IMR-90 (cell line): ENCODE data around the gene PAX5. TPM values are rescaled to one million over a fixed set of nuclear protein-coding genes. Genes with fewer than 3 reads are reported as not detected.

ENCODE experiments used
- ATAC-seq: fragments of 200-7000 bp; cut with Tn5 transposase; 2 replicates; pipeline ENCODE4 v1.9.1; 2020; ENCODE audit warnings: low read depth, mild to moderate bottlenecking, moderate library complexity
- BruUV-seq: library from RNA; stranded (reverse); fragments of 400-500 nt; replicated peaks from 2 replicates; lab custom pipeline; 2021; lab: Mats Ljungman, UMichigan
- CTCF ChIA-PET: fragments of 300-600 bp; formaldehyde crosslinking; extraction: SDS; loops from one replicate; lab custom pipeline; 2021; ENCODE audit warnings: antibody characterized with exemption; lab: Yijun Ruan, JAX
- POLR2A ChIA-PET: fragments of 300-600 bp; sonication (Branson Sonifier 250); formaldehyde crosslinking; loops from one replicate; lab custom pipeline; 2022; ENCODE audit warnings: antibody characterized with exemption; ENCODE audit not compliant: unreplicated experiment; lab: Charles Lee
- DNase-seq: peaks from one replicate; pipeline ENCODE4 v3.0.0; 2013
- H2AFZ ChIP-seq: replicated peaks from 2 replicates; pipeline ENCODE3; 2013; ENCODE audit warnings: low read length, mild to moderate bottlenecking; ENCODE audit not compliant: poor library complexity
- H2AK5ac ChIP-seq: 2 replicates; pipeline ENCODE4 v1.6.1; 2013; ENCODE audit warnings: low read depth, low read length, inconsistent platforms
- H2AK9ac ChIP-seq: replicated peaks from 2 replicates; pipeline ENCODE3; 2013; ENCODE audit warnings: mild to moderate bottlenecking, low read depth, low read length, moderate library complexity; ENCODE audit not compliant: poor library complexity
- H2BK120ac ChIP-seq: 2 replicates; pipeline ENCODE4 v1.6.1; 2013; ENCODE audit warnings: low read depth, low read length, inconsistent platforms
- H2BK15ac ChIP-seq: 3 replicates; pipeline ENCODE4 v1.6.1; 2013; ENCODE audit warnings: low read depth, low read length, inconsistent platforms
- H2BK20ac ChIP-seq: 2 replicates; pipeline ENCODE4 v1.6.1; 2013; ENCODE audit warnings: low read depth, mild to moderate bottlenecking, inconsistent platforms, low read length, moderate library complexity
- H2BK5ac ChIP-seq: 2 replicates; pipeline ENCODE4 v1.6.1; 2013; ENCODE audit warnings: mild to moderate bottlenecking, low read depth, low read length, inconsistent platforms; ENCODE audit not compliant: poor library complexity, severe bottlenecking
- H3K14ac ChIP-seq: replicated peaks from 2 replicates; pipeline ENCODE4 v1.6.1; 2013; ENCODE audit warnings: low read depth, low read length, inconsistent platforms
- H3K18ac ChIP-seq: 2 replicates; pipeline ENCODE4 v1.6.1; 2013; ENCODE audit warnings: low read depth, low read length, control low read depth
- H3K23ac ChIP-seq: 2 replicates; pipeline ENCODE4 v1.6.1; 2013; ENCODE audit warnings: low read depth, low read length, inconsistent platforms
- H3K27ac ChIP-seq: 2 replicates; pipeline ENCODE4 v1.5.1; 2013; ENCODE audit warnings: mild to moderate bottlenecking, control low read depth, low read length; ENCODE audit not compliant: insufficient read depth
- H3K27me3 ChIP-seq: 2 replicates; pipeline ENCODE4 v1.6.1; 2013; ENCODE audit warnings: low read length; ENCODE audit not compliant: control insufficient read depth, insufficient read depth
- H3K36me3 ChIP-seq: 2 replicates; pipeline ENCODE4 v1.6.1; 2013; ENCODE audit warnings: low read length, mixed read lengths; ENCODE audit not compliant: control insufficient read depth, insufficient read depth
- H3K4ac ChIP-seq: 2 replicates; pipeline ENCODE4 v1.6.1; 2013; ENCODE audit warnings: low read depth, low read length, inconsistent platforms
- H3K4me1 ChIP-seq: 2 replicates; pipeline ENCODE4 v1.6.1; 2013; ENCODE audit warnings: low read length, mixed read lengths; ENCODE audit not compliant: control insufficient read depth, insufficient read depth
- H3K4me2 ChIP-seq: 2 replicates; pipeline ENCODE4 v1.6.1; 2013; ENCODE audit warnings: low read depth, mild to moderate bottlenecking, control low read depth, low read length, moderate library complexity
- H3K4me3 ChIP-seq: 2 replicates; pipeline ENCODE4 v1.5.1; 2013; ENCODE audit warnings: low read depth, mild to moderate bottlenecking, control low read depth, low read length, moderate library complexity; ENCODE audit not compliant: insufficient read depth
- H3K56ac ChIP-seq: 2 replicates; pipeline ENCODE4 v1.6.1; 2013; ENCODE audit warnings: low read length, inconsistent platforms; ENCODE audit not compliant: insufficient read depth; ENCODE audit errors: extremely low read depth
- H3K79me1 ChIP-seq, 2 experiments: 2 replicates each; pipeline ENCODE4 v1.6.1; 2013; ENCODE audit warnings: low read length in 2 of 2, inconsistent platforms in 1 of 2, low read depth in 1 of 2
- H3K9ac ChIP-seq: 2 replicates; pipeline ENCODE4 v1.6.1; 2013; ENCODE audit warnings: low read depth, low read length, control low read depth
- H3K9me1 ChIP-seq: 2 replicates; pipeline ENCODE4 v1.6.1; 2013; ENCODE audit warnings: low read length, inconsistent platforms; ENCODE audit not compliant: insufficient read depth
- H3K9me3 ChIP-seq: 2 replicates; pipeline ENCODE4 v1.6.1; 2013; ENCODE audit warnings: low read length; ENCODE audit not compliant: control insufficient read depth, insufficient read depth
- H4K20me1 ChIP-seq: 2 replicates; pipeline ENCODE4 v1.6.1; 2013; ENCODE audit warnings: low read length, inconsistent platforms; ENCODE audit not compliant: insufficient read depth
- H4K5ac ChIP-seq: 2 replicates; pipeline ENCODE4 v1.6.1; 2013; ENCODE audit warnings: mild to moderate bottlenecking, low read depth, low read length, control low read depth
- H4K8ac ChIP-seq, 2 experiments: 2 replicates each; pipeline ENCODE4 v1.6.1; 2013; ENCODE audit warnings: low read depth in 2 of 2, low read length in 2 of 2, control low read depth in 1 of 2, inconsistent platforms in 1 of 2
- H4K91ac ChIP-seq: 2 replicates; pipeline ENCODE4 v1.6.1; 2013; ENCODE audit warnings: low read depth, low read length, inconsistent platforms; ENCODE audit not compliant: insufficient read depth
- BHLHE40 ChIP-seq: fragments of 150-350 bp; IDR thresholded peaks from 2 replicates; pipeline ENCODE4 v1.6.1; 2016; ENCODE audit warnings: mild to moderate bottlenecking, low read depth, low read length
- CTCF ChIP-seq: conservative IDR thresholded peaks from 2 replicates; pipeline ENCODE4 v1.5.1; 2012; ENCODE audit warnings: mild to moderate bottlenecking, low read depth, low read length, improper control_type of control experiment
- FOS ChIP-seq: fragments of 150-350 bp; IDR thresholded peaks from 2 replicates; pipeline ENCODE4 v1.6.1; 2016; ENCODE audit warnings: low read depth, low read length
- MAFK ChIP-seq: IDR thresholded peaks from 2 replicates; pipeline ENCODE4 v1.6.1; 2012; ENCODE audit warnings: low read depth, low read length, improper control_type of control experiment
- MAZ ChIP-seq: IDR thresholded peaks from 2 replicates; pipeline ENCODE4 v1.6.1; 2012; ENCODE audit warnings: low read depth, mild to moderate bottlenecking, low read length, improper control_type of control experiment, moderate library complexity, borderline replicate concordance
- NFE2L2 ChIP-seq: fragments of 150-350 bp; IDR thresholded peaks from 2 replicates; pipeline ENCODE4 v1.6.1; 2016; ENCODE audit warnings: low read depth, mild to moderate bottlenecking, low read length
- POLR2A ChIP-seq: IDR thresholded peaks from 2 replicates; pipeline ENCODE4 v1.6.1; 2012; ENCODE audit warnings: mild to moderate bottlenecking, low read depth, low read length
- RCOR1 ChIP-seq: IDR thresholded peaks from 2 replicates; pipeline ENCODE4 v1.6.1; 2012; ENCODE audit warnings: mild to moderate bottlenecking, low read length, improper control_type of control experiment; ENCODE audit not compliant: insufficient replicate concordance
- RFX5 ChIP-seq: IDR thresholded peaks from 2 replicates; pipeline ENCODE4 v1.8.0; 2012; ENCODE audit warnings: low read depth, mild to moderate bottlenecking, low read length, moderate library complexity
- WGBS, 2 experiments: methylation state at CpG; one replicate each; pipeline versions ENCODE4 v1.1.5 to v1.1.7; 2013; ENCODE audit warnings: missing lambda C conversion rate in 2 of 2; ENCODE audit not compliant: insufficient read length in 1 of 2; ENCODE audit errors: extremely low coverage in 2 of 2; 5-methylcytosine and 5-hydroxymethylcytosine counted together
- dilution Hi-C: fragments of 300-500 bp; cut with HindIII; formaldehyde crosslinking; loops from one replicate; pipeline ENCODE4 v1.14.3; 2018; ENCODE audit warnings: low sequenced_read_pairs; ENCODE audit not compliant: unreplicated experiment
- in situ Hi-C: fragments of 300-500 bp; cut with MboI; formaldehyde crosslinking; loops from 3 replicates; pipeline ENCODE4 v1.14.3; 2019; ENCODE audit warnings: low sequenced_read_pairs, inconsistent platforms, mixed read lengths
- intact Hi-C: fragments of 100-400 bp; cut with micrococcal nuclease; formaldehyde crosslinking; loops from 2 replicates; pipeline ENCODE4 v1.10.0; 2022
- polyA plus RNA-seq, 3 experiments: library from polyadenylated mRNA; depleted of rRNA; stranded (reverse); fragments of >200 nt; gene quantifications; 2 replicates each; pipeline ENCODE4 v1.2.3, GENCODE V29; 2012; ENCODE audit warnings: low replicate concordance in 1 of 3
- total RNA-seq: library from RNA; depleted of rRNA; stranded (reverse); fragments of >200 nt; gene quantifications from 2 replicates; pipeline ENCODE4 v1.2.3, GENCODE V29; 2012

PAX5 gene
- total and polyA plus RNA-seq, 2 of the 4 experiments (the other 2 are of a cell fraction), result not detected

GRCh38 chr9:37042421-37042820 is 8.4 kb upstream of the PAX5 start:
- H4K8ac ChIP-seq, result no peak overlapping the region
- no peaks in the 10 kb centered on the region for H3K79me1 ChIP-seq
- no peaks in the 10 kb centered on the region; the same call in 1 of the 2 replicates for H3K9me1 ChIP-seq
- no peak overlapping the region for H3K56ac ChIP-seq
- dilution Hi-C loops (no loop called here), in situ Hi-C loops (no loop called here), intact Hi-C loops (no loop called here)
- BruUV-seq, result no TSS peak
- no peak overlapping the region for H3K27ac ChIP-seq
- no peak overlapping the region for H4K91ac ChIP-seq
- no peak overlapping the region for H3K4me2 ChIP-seq
- no CpG with 5 or more reads among the region's 3 CpGs for WGBS, 2 experiments
- 0 out of 2 replicates have a peak, but pooled peaks cover 4% of the 10 kb centered on the region for H4K20me1 ChIP-seq
- no peak overlapping the region for H3K23ac ChIP-seq
- H2AK5ac ChIP-seq, result no peak overlapping the region
- H3K4me1 ChIP-seq, result no peaks in the 10 kb centered on the region; the same call in 1 of the 2 replicates
- H3K18ac ChIP-seq, result no peak overlapping the region
- no peak overlapping the region for H3K4me3 ChIP-seq
- no peak overlapping the region for H3K14ac ChIP-seq
- no peak overlapping the region for H4K5ac ChIP-seq
- H3K9me3 ChIP-seq, result no peaks in the 10 kb centered on the region; the same call in none of the 2 replicates
- no peak overlapping the region for H2BK15ac ChIP-seq
- ChIA-PET POLR2A (no interaction called here), CTCF (no interaction called here)
- no peak overlapping the region for H2AK9ac ChIP-seq
- no peak overlapping the region for H3K9ac ChIP-seq
- TF ChIP-seq MAFK, result no peak
- no peak for TF ChIP-seq FOS
- TF ChIP-seq MAZ, result no peak
- no peak for TF ChIP-seq NFE2L2
- TF ChIP-seq BHLHE40, result no peak
- no peak for TF ChIP-seq POLR2A
- no peak for TF ChIP-seq RFX5
- TF ChIP-seq RCOR1, result no peak
- no peak for TF ChIP-seq CTCF
- H2BK20ac ChIP-seq, result no peak overlapping the region
- DNase-seq (no peak), ATAC-seq (no peak)
- H3K27me3 ChIP-seq, result peaks cover 73% of the 10 kb centered on the region
- no peak overlapping the region for H3K4ac ChIP-seq
- no peak overlapping the region for H2BK120ac ChIP-seq
- H2BK5ac ChIP-seq, result no peak overlapping the region
- no peak overlapping the region for H2AFZ ChIP-seq
- H3K36me3 ChIP-seq, result no peaks in the 10 kb centered on the region
